Endothelial cell of umbilical vein (primary cell): ENCODE results near the gene PER3. TPM values are rescaled to one million over a fixed set of nuclear protein-coding genes. Genes with fewer than 3 reads are reported as not detected.

Experiments used
- BruUV-seq: library from RNA; stranded (reverse); fragments of 400-500 nt; replicated peaks from 2 replicates; lab custom pipeline; 2021; lab: Mats Ljungman, UMichigan
- CTCF ChIA-PET: fragments of 300-600, 350-600 bp; sonication (Branson Sonifier 250); formaldehyde crosslinking; loops from one replicate; lab custom pipeline; 2021; ENCODE audit warnings: antibody characterized with exemption, inconsistent platforms; lab: Charles Lee
- POLR2A ChIA-PET: fragments of 300-600, 350-600 bp; sonication (Branson Sonifier 250); formaldehyde crosslinking; loops from one replicate; lab custom pipeline; 2021; ENCODE audit warnings: antibody characterized with exemption, inconsistent platforms; lab: Charles Lee
- DNase-seq: peaks from one replicate; pipeline ENCODE4 v3.0.0-alpha.2; 2011; ENCODE audit warnings: low read depth, low spot score
- FAIRE-seq: peaks from 2 replicates; lab custom pipeline; 2011; peaks lifted over from hg19 to GRCh38; lab: Jason Lieb, UNC
- H2AFZ ChIP-seq: 2 replicates; pipeline ENCODE4 v1.6.0; 2012; ENCODE audit warnings: low read depth, low read length, control low read depth, inconsistent platforms
- H3K27ac ChIP-seq: 2 replicates; pipeline ENCODE4 v1.5.1; 2011; ENCODE audit warnings: low read depth, mild to moderate bottlenecking, control low read depth, low read length, moderate library complexity; ENCODE audit not compliant: insufficient read depth
- H3K27me3 ChIP-seq, 2 experiments: 2 replicates each; pipeline versions ENCODE4 v1.6.0 to v1.6.1; 2011; ENCODE audit warnings: low read length in 2 of 2, mixed read lengths in 1 of 2; ENCODE audit not compliant: control insufficient read depth in 2 of 2, insufficient read depth in 2 of 2
- H3K36me3 ChIP-seq, 2 experiments: 2 replicates in 1 of 2; 3 replicates in 1 of 2; pipeline ENCODE4 v1.5.1; 2011; ENCODE audit warnings: low read length in 2 of 2, mild to moderate bottlenecking in 1 of 2, moderate library complexity in 1 of 2; ENCODE audit not compliant: control insufficient read depth in 2 of 2, insufficient read depth in 2 of 2; ENCODE audit errors: extremely low read depth in 1 of 2
- H3K4me1 ChIP-seq: 3 replicates; pipeline ENCODE4 v1.5.1; 2011; ENCODE audit warnings: mild to moderate bottlenecking, low read length; ENCODE audit not compliant: control insufficient read depth, insufficient read depth; ENCODE audit errors: extremely low read depth
- H3K4me2 ChIP-seq: 2 replicates; pipeline ENCODE4 v1.6.1; 2011; ENCODE audit warnings: low read length, control low read depth, mixed read lengths; ENCODE audit not compliant: insufficient read depth
- H3K4me3 ChIP-seq, 3 experiments: fragments of 200-600 bp in 1 of 3; sonication (generic), shearing (Covaris generic) in 1 of 3; replicated peaks in 1 of 3; 2 replicates each; pipeline ENCODE4 v1.5.1; 2011 to 2016; ENCODE audit warnings: control low read depth in 3 of 3, low read length in 3 of 3, mild to moderate bottlenecking in 2 of 3, inconsistent platforms in 1 of 3, low read depth in 1 of 3, moderate library complexity in 1 of 3; ENCODE audit not compliant: insufficient read depth in 1 of 3
- H3K79me2 ChIP-seq: 2 replicates; pipeline ENCODE4 v1.6.0; 2012; ENCODE audit warnings: low read length, inconsistent platforms; ENCODE audit not compliant: control insufficient read depth, insufficient read depth
- H3K9ac ChIP-seq: replicated peaks from 2 replicates; pipeline ENCODE3; 2011; ENCODE audit warnings: low read length, control low read depth; ENCODE audit not compliant: insufficient read depth; ENCODE audit errors: extremely low read depth
- H3K9me1 ChIP-seq: replicated peaks from 3 replicates; pipeline ENCODE4 v1.6.0; 2011; ENCODE audit warnings: mild to moderate bottlenecking, low read length; ENCODE audit not compliant: control insufficient read depth, insufficient read depth; ENCODE audit errors: extremely low read depth
- H3K9me3 ChIP-seq: replicated peaks from 2 replicates; pipeline ENCODE4 v1.5.1; 2012; ENCODE audit warnings: low read length, inconsistent platforms; ENCODE audit not compliant: control insufficient read depth, insufficient read depth
- H4K20me1 ChIP-seq: replicated peaks from 2 replicates; pipeline ENCODE3; 2011; ENCODE audit warnings: mild to moderate bottlenecking, low read length; ENCODE audit not compliant: control insufficient read depth, insufficient read depth; ENCODE audit errors: extremely low read depth
- CTCF ChIP-seq, 2 donors: IDR thresholded peaks; 1 replicate in 1 of 2; 2 replicates in 1 of 2; pipeline ENCODE4 v1.5.1; 2011; ENCODE audit warnings: low read length in 2 of 2, mild to moderate bottlenecking in 2 of 2, moderate library complexity in 2 of 2, control low read depth in 1 of 2, inconsistent platforms in 1 of 2, low read depth in 1 of 2; ENCODE audit not compliant: insufficient read depth in 1 of 2; ENCODE audit errors: extremely low read depth in 1 of 2
- EZH2 ChIP-seq: IDR thresholded peaks from 2 replicates; pipeline ENCODE4 v1.6.1; 2012; ENCODE audit warnings: borderline replicate concordance, low read depth, mild to moderate bottlenecking, moderate library complexity, low read length, inconsistent platforms; ENCODE audit not compliant: severe bottlenecking
- FOS ChIP-seq: IDR thresholded peaks from 2 replicates; pipeline ENCODE4 v1.6.1; 2011; ENCODE audit warnings: mild to moderate bottlenecking, low read length, moderate library complexity, borderline replicate concordance; ENCODE audit not compliant: insufficient read depth
- GATA2 ChIP-seq: IDR thresholded peaks from 2 replicates; pipeline ENCODE4 v1.7.0; 2011; ENCODE audit warnings: low read depth, mild to moderate bottlenecking, moderate library complexity, mixed read lengths, low read length; ENCODE audit not compliant: insufficient read length, insufficient read depth
- JUN ChIP-seq: IDR thresholded peaks from 2 replicates; pipeline ENCODE4 v1.6.1; 2011; ENCODE audit warnings: borderline replicate concordance, low read depth; ENCODE audit not compliant: insufficient read length, insufficient read depth
- MAX ChIP-seq: IDR thresholded peaks from 2 replicates; pipeline ENCODE4 v1.6.1; 2011; ENCODE audit not compliant: insufficient read depth, insufficient read length
- MYC ChIP-seq: IDR thresholded peaks from one replicate; pipeline ENCODE4 v1.6.1; 2011; ENCODE audit warnings: mild to moderate bottlenecking, low read depth, low read length
- POLR2A ChIP-seq: IDR thresholded peaks from 2 replicates; pipeline ENCODE4 v1.6.1; 2012; ENCODE audit warnings: low read depth, mild to moderate bottlenecking, control low read depth, low read length
- POLR2AphosphoS5 ChIP-seq: IDR thresholded peaks from 2 replicates; pipeline ENCODE4 v1.6.1; 2012; ENCODE audit warnings: low read depth, mild to moderate bottlenecking, control low read depth, low read length, moderate library complexity; ENCODE audit not compliant: insufficient read depth
- dilution Hi-C: fragments of 300-500 bp; cut with MboI; formaldehyde crosslinking; loops from one replicate; pipeline ENCODE4 v1.15.0; 2019; ENCODE audit warnings: low sequenced_read_pairs; ENCODE audit not compliant: extremely low pct_ligation_motif_present
- intact Hi-C: fragments of 100-400 bp; cut with micrococcal nuclease; formaldehyde crosslinking; loops from one replicate; pipeline ENCODE4 v1.10.0; 2022
- polyA plus RNA-seq, 4 experiments: library from polyadenylated mRNA; depleted of rRNA in 3 of 4; stranded (reverse) in 3 of 4; unstranded in 1 of 4; fragments of >200 nt; gene quantifications; 2 replicates each; pipeline versions ENCODE4 v1.2.1 to v1.2.3, GENCODE V29; 2011 to 2012; ENCODE audit warnings: missing spikeins in 1 of 4
- total RNA-seq: library from RNA; stranded (reverse); gene quantifications from 2 replicates; pipeline ENCODE4 v1.2.3, GENCODE V29; 2021

Gene PER3
- total and polyA plus RNA-seq, 2 donors (not counting 3 experiments of a cell fraction or from before 2014, with no cell fraction given), result 2.5 to 2.6 TPM

GRCh38 chr1:7869136-7869920 is 85.2 kb downstream of the PER3 start:
- intact Hi-C loops, result no loop called here
- dilution Hi-C loops, result no loop called here
- no TSS peak for BruUV-seq

More at GRCh38 chr1:7869136-7869920, 85.2 kb downstream of the PER3 start:
- H4K20me1 ChIP-seq, result no peaks in the 10 kb centered on the region
- ChIA-PET CTCF (no interaction called here), POLR2A (no interaction called here)
- no peak overlapping the region for H3K9ac ChIP-seq
- H3K27ac ChIP-seq, result no peak overlapping the region
- no peaks in the 10 kb centered on the region for H3K9me1 ChIP-seq
- H3K27me3 ChIP-seq, result no peaks in the 10 kb centered on the region
- no peaks in the 10 kb centered on the region for H3K9me3 ChIP-seq
- FAIRE-seq, result no peak
- no peaks in the 10 kb centered on the region for H3K4me1 ChIP-seq
- no peak overlapping the region for H2AFZ ChIP-seq
- no peaks in the 10 kb centered on the region for H3K36me3 ChIP-seq
- no peaks in the 10 kb centered on the region for H3K79me2 ChIP-seq
- DNase-seq, result no peak
- H3K4me3 ChIP-seq, result no peak overlapping the region
- H3K4me2 ChIP-seq, result no peak overlapping the region
- no peak for TF ChIP-seq MYC
- TF ChIP-seq JUN, result no peak
- TF ChIP-seq CTCF (IDR thresholded peaks at IDR 0.05; ENCODE audit: extremely low read depth in 1 of 2, insufficient read depth in 1 of 2, low read depth in 1 of 2, low read length in 2 of 2), result no peak
- no peak for TF ChIP-seq POLR2A
- TF ChIP-seq MAX, result no peak
- no peak for TF ChIP-seq FOS
- no peak for TF ChIP-seq GATA2
- TF ChIP-seq POLR2AphosphoS5, result no peak
- TF ChIP-seq EZH2, result no peak
